Endodermal cell (in vitro differentiated cells): ENCODE data around the gene NMB. TPM values are rescaled to one million over a fixed set of nuclear protein-coding genes. Genes with fewer than 3 reads are reported as not detected.

Experiments
- DNase-seq: peaks from one replicate; pipeline ENCODE4 v3.0.0-alpha.2; 2017
- H3K27ac ChIP-seq: 2 replicates; pipeline ENCODE4 v1.5.1; 2013; ENCODE audit warnings: mild to moderate bottlenecking, low read depth, low read length, moderate library complexity
- H3K27me3 ChIP-seq: 2 replicates; pipeline ENCODE4 v1.6.1; 2013; ENCODE audit warnings: mild to moderate bottlenecking, low read length, moderate library complexity; ENCODE audit not compliant: insufficient read depth, control insufficient read depth, poor library complexity, severe bottlenecking
- H3K36me3 ChIP-seq: 2 replicates; pipeline ENCODE4 v1.7.0; 2013; ENCODE audit warnings: mild to moderate bottlenecking, low read length, moderate library complexity; ENCODE audit not compliant: control insufficient read depth, insufficient read depth
- H3K4me1 ChIP-seq: one replicate; pipeline ENCODE4 v1.7.0; 2013; ENCODE audit warnings: low read length; ENCODE audit not compliant: control insufficient read depth, insufficient read depth
- H3K4me3 ChIP-seq: 2 replicates; pipeline ENCODE4 v1.5.1; 2013; ENCODE audit warnings: mild to moderate bottlenecking, low read length, moderate library complexity
- H3K9ac ChIP-seq: 2 replicates; pipeline ENCODE4 v1.6.1; 2013; ENCODE audit warnings: mild to moderate bottlenecking, low read length, moderate library complexity; ENCODE audit not compliant: poor library complexity, severe bottlenecking; ENCODE audit errors: extremely low read depth
- H3K9me3 ChIP-seq: 2 replicates; pipeline ENCODE4 v1.6.1; 2013; ENCODE audit warnings: mild to moderate bottlenecking, low read length, moderate library complexity; ENCODE audit not compliant: control insufficient read depth
- H3K27ac Mint-ChIP-seq: 2 replicates; pipeline ENCODE4 v1.8.0; 2020; ENCODE audit warnings: mixed read lengths
- H3K27me3 Mint-ChIP-seq: 2 replicates; pipeline ENCODE4 v1.8.0; 2021; ENCODE audit warnings: mild to moderate bottlenecking, mixed read lengths; ENCODE audit not compliant: insufficient read depth
- H3K36me3 Mint-ChIP-seq: 2 replicates; pipeline ENCODE4 v1.8.0; 2020; ENCODE audit warnings: low read depth, mixed read lengths
- H3K4me1 Mint-ChIP-seq: 2 replicates; pipeline ENCODE4 v1.8.0; 2020; ENCODE audit warnings: mixed read lengths
- H3K4me3 Mint-ChIP-seq: 2 replicates; pipeline ENCODE4 v1.8.0; 2020; ENCODE audit warnings: mild to moderate bottlenecking, moderate library complexity, mixed read lengths
- H3K9me3 Mint-ChIP-seq: 2 replicates; pipeline ENCODE4 v1.8.0; 2020; ENCODE audit warnings: mild to moderate bottlenecking, mixed read lengths
- CTCF ChIP-seq: fragments of 200-600 bp; sonication (generic); conservative IDR thresholded peaks from 2 replicates; pipeline ENCODE4 v1.5.0; 2021; ENCODE audit warnings: antibody characterized with exemption, mild to moderate bottlenecking
- WGBS, 2 experiments: methylation state at CpG; one replicate each; pipeline versions ENCODE4 v1.1.5 to v1.1.7; 2013; ENCODE audit warnings: missing lambda C conversion rate in 2 of 2, mixed read lengths in 1 of 2; ENCODE audit not compliant: insufficient coverage in 1 of 2, insufficient read length in 1 of 2; 5-methylcytosine and 5-hydroxymethylcytosine counted together
- total RNA-seq, 2 donors: library from RNA; stranded (reverse); fragmentation: NEBNext Ultra II Directional in 1 of 2; extraction: Animal tissue kit (Norgen Biotek cat#: 25700) in 1 of 2; gene quantifications; 2 replicates in 1 of 2; 3 replicates in 1 of 2; pipeline ENCODE4 v1.2.1, GENCODE V29; 2021

Gene NMB
- total RNA-seq, 2 donors from 2014 or later: 5.3 to 7.3 TPM

- peaks cover 20% of the 10 kb centered on the region for H3K9me3 ChIP-seq
- H3K4me1 ChIP-seq: no peaks in the 10 kb centered on the region
- no peak overlapping the region for H3K27ac ChIP-seq
- H3K27ac Mint-ChIP-seq: no peak overlapping the region
- no peaks in the 10 kb centered on the region for H3K27me3 Mint-ChIP-seq
- no peak for DNase-seq
- 97 to 98% methylated on average over 3 of the region's 3 CpGs for WGBS, 2 experiments
- TF ChIP-seq CTCF: no peak
- H3K27me3 ChIP-seq: no peaks in the 10 kb centered on the region
- no peak overlapping the region for H3K9ac ChIP-seq
- no peak overlapping the region for H3K4me3 ChIP-seq
- peaks cover 23% of the 10 kb centered on the region for H3K36me3 ChIP-seq
- no peaks in the 10 kb centered on the region for H3K4me1 Mint-ChIP-seq
- peaks cover 44% of the 10 kb centered on the region for H3K9me3 Mint-ChIP-seq
- peaks cover 81% of the 10 kb centered on the region for H3K36me3 Mint-ChIP-seq
- no peak overlapping the region for H3K4me3 Mint-ChIP-seq
Observed at GRCh38 chr15:84616235-84616634, 41.8 kb downstream of the NMB start.

GRCh38 chr15:84611631-84612030 lies 46.4 kb downstream of the NMB start:
- TF ChIP-seq CTCF: no peak
- Histone ChIP-seq H3K36me3 (peaks cover 17% of the 10 kb centered on the region), H3K4me1 (no peaks in the 10 kb centered on the region), H3K4me3 (no peak overlapping the region), H3K9me3 (no peaks in the 10 kb centered on the region), H3K9ac (no peak overlapping the region), H3K27me3 (no peaks in the 10 kb centered on the region), H3K27ac (no peak overlapping the region)
- Mint-ChIP-seq H3K4me1 (peaks cover 3% of the 10 kb centered on the region), H3K27me3 (no peaks in the 10 kb centered on the region), H3K4me3 (no peak overlapping the region), H3K9me3 (peaks cover 4% of the 10 kb centered on the region), H3K27ac (no peak overlapping the region), H3K36me3 (peaks cover 73% of the 10 kb centered on the region)
- WGBS, 2 experiments: 93 to 97% methylated on average over 7 of the region's 7 CpGs
- no peak for DNase-seq

DNA sequence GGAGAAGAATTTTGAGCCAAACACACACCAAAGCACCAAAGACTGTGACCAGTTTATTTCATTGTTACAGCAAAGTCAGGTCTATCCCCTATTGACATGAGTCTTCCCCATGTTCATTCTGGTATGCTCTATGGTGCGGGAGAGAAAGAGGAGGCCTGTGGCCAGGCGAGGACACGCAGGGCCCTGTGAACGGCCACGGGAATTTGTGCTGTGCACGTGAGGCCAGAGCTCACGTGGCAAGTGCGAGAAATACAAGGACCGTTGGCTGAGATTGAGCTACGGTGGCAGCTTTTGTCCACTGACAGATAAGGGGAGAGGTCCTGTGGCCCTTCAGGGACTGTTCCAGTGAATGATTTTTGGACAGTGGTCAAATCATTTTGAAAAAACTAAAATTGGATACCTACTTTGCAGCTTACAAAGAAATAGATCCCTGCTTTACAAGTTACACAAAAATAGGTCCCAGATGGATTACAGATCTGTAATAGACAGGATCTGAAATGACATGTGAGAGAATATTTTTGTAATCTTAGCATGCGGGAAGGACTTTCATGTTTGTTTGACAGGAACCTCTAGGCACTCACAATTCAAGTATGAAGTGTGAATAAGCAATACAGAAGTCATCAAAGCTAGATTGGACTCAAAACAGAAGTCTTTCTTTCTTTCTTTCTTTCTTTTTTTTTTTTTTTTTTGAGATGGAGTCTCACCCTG lies 48.0 kb downstream of the NMB start:
- H3K4me3 Mint-ChIP-seq: no peak overlapping the region
- TF ChIP-seq CTCF: no peak

More for the DNA sequence above, 48.0 kb downstream of the NMB start:
- Histone ChIP-seq H3K9me3 (no peaks in the 10 kb centered on the region), H3K27ac (no peak overlapping the region), H3K4me3 (no peak overlapping the region), H3K36me3 (peaks cover 29% of the 10 kb centered on the region), H3K9ac (no peak overlapping the region), H3K27me3 (no peaks in the 10 kb centered on the region), H3K4me1 (no peaks in the 10 kb centered on the region)
- Mint-ChIP-seq H3K36me3 (peaks cover 75% of the 10 kb centered on the region), H3K4me1 (peaks cover 16% of the 10 kb centered on the region), H3K27ac (no peak overlapping the region), H3K9me3 (no peaks in the 10 kb centered on the region), H3K27me3 (no peaks in the 10 kb centered on the region)
- no peak for DNase-seq
- 95 to 99% methylated on average over 9 to 11 of the region's 11 CpGs for WGBS, 2 experiments
